Medulla oblongata (tissue), 1 donor: ENCODE results near the gene HMGA1.
A peak's percentile ranks its signal among the peaks of the same experiment; 100 is the strongest.
"Not testable (repeated sequence)": the region's sequence is repeated elsewhere in the genome, so short reads cannot be mapped to it uniquely, and the experiment has no call there.

ENCODE experiments used
- DNase-seq: peaks from one replicate; pipeline ENCODE4 v3.0.0-alpha.2; 2015; ENCODE audit errors: extremely low spot score

HMGA1 gene

GRCh38 chr6:34239893-34240292 lies 3.2 kb downstream of the HMGA1 start:
- no peak for DNase-seq

GRCh38 chr6:34240329-34241248 lies 3.9 kb downstream of the HMGA1 start:
- DNase-seq: no peak

- DNase-seq: no peak
Measured at GRCh38 chr6:34241351-34242215, 4.9 kb downstream of the HMGA1 start.

GRCh38 chr6:34242252-34243130 lies 5.8 kb downstream of the HMGA1 start:
- no peak for DNase-seq

GRCh38 chr6:34243131-34243771 lies 6.6 kb downstream of the HMGA1 start:
- DNase-seq: no peak

GRCh38 chr6:34243901-34244884 lies 7.5 kb downstream of the HMGA1 start:
- peak; percentile 44 for DNase-seq

- DNase-seq: not testable (repeated sequence)
Measured at GRCh38 chr6:34245032-34245760, 8.5 kb downstream of the HMGA1 start.

GRCh38 chr6:34245761-34246140 lies 9.1 kb downstream of the HMGA1 start:
- DNase-seq: not testable (repeated sequence)

GRCh38 chr6:34246249-34246562 lies 9.5 kb downstream of the HMGA1 start:
- DNase-seq: no peak

GRCh38 chr6:34246563-34247391 lies 10.1 kb downstream of the HMGA1 start:
- no peak for DNase-seq

- DNase-seq: no peak
Measured at GRCh38 chr6:34247481-34248197, 11.0 kb downstream of the HMGA1 start.

- DNase-seq: peak; percentile 53
Measured at GRCh38 chr6:34248198-34248726, 11.6 kb downstream of the HMGA1 start.

GRCh38 chr6:34248727-34249468 lies 12.2 kb downstream of the HMGA1 start, which contains the start of gene SMIM29:
Gene SMIM29, minus strand, starts transcription at chr6:34249006. Its CDS starts 1,215 bp downstream, at chr6:34247791.
- DNase-seq: peak; percentile 98

- no peak for DNase-seq
Measured at GRCh38 chr6:34249469-34250261, 13.0 kb downstream of the HMGA1 start.

GRCh38 chr6:34252395-34252794 lies 15.7 kb downstream of the HMGA1 start:
- not testable (repeated sequence) for DNase-seq
